Motor neuron (in vitro differentiated cells): ENCODE results near the gene TAF15. TPM values are rescaled to one million over a fixed set of nuclear protein-coding genes. Genes with fewer than 3 reads are reported as not detected.

Experiments used
- ATAC-seq, 8 experiments: fragments of 200-7000 bp; cut with Tn5 transposase; replicated peaks in 6 of 8; 2 replicates each; pipeline ENCODE4 v1.8.0; 2021; ENCODE audit warnings: mild to moderate bottlenecking in 8 of 8, moderate library complexity in 8 of 8
- H3K27ac ChIP-seq, 2 donors: fragments of 250-450 bp; sonication (Bioruptor Pico); 2 replicates each; pipeline ENCODE4 v1.9.0; 2021; ENCODE audit warnings: antibody characterized with exemption in 2 of 2, mild to moderate bottlenecking in 2 of 2, moderate library complexity in 1 of 2
- H3K4me1 ChIP-seq, 2 donors: fragments of 250-450 bp; sonication (Bioruptor Pico); replicated peaks in 1 of 2; 2 replicates each; pipeline ENCODE4 v1.6.1; 2021; ENCODE audit warnings: antibody characterized with exemption in 2 of 2, mild to moderate bottlenecking in 2 of 2, moderate library complexity in 1 of 2
- H3K4me3 ChIP-seq, 5 donors: fragments of 250-450 bp; sonication (Bioruptor Pico); 2 replicates each; pipeline ENCODE4 v1.9.0; 2021; ENCODE audit warnings: antibody characterized with exemption in 5 of 5, mild to moderate bottlenecking in 5 of 5, moderate library complexity in 4 of 5
- WGBS, 10 experiments: fragments of 450-650 bp; shearing (Covaris generic); methylation state at CpG; one replicate each; pipeline ENCODE4 v1.0.0; 2022; 5-methylcytosine and 5-hydroxymethylcytosine counted together
- in situ Hi-C, 9 experiments: fragments of 400-800 bp; cut with MboI; loops; one replicate each; pipeline ENCODE4 v1.15.0; 2021; ENCODE audit warnings: low sequenced_read_pairs in 9 of 9, low pct_unique_long_range_greater_than_20kb in 2 of 9; ENCODE audit not compliant: unreplicated experiment in 9 of 9
- total RNA-seq, 8 experiments: library from RNA; unstranded; fragments of 300-600 nt; gene quantifications; 2 replicates each; pipeline versions ENCODE4 v1.2.3 to v1.2.4, GENCODE V29; 2022

Gene TAF15
- total RNA-seq, 8 experiments from 2014 or later, result 40.6 to 190 (median 53.7) TPM

GRCh38 chr17:35809855-35810461, 674 bp downstream of the TAF15 start:
- H3K27ac ChIP-seq, result peak overlapping the region; percentile 95 to 99
- H3K4me3 ChIP-seq, result peak overlapping the region; percentile 77 to 95 (median 92)
- in situ Hi-C loops, result loop anchor here in 1 of 9 experiments (25.0 kb wide), 1 partner anchor 102 kb away; no protein-coding TSS in a partner anchor
- peaks cover 8 to 12% of the 10 kb centered on the region in 2 donors for H3K4me1 ChIP-seq
- ATAC-seq, result no peak
- WGBS, 10 experiments, result 0 to 10% (median 0%) methylated on average over 1 to 15 of the region's 24 CpGs; no CpG with 5 or more reads in 2 of the 10 experiments

- 75 to 100% (median 95%) methylated on average over 1 to 6 of the region's 6 CpGs for WGBS, 10 experiments
- Histone ChIP-seq H3K4me3 (no peak overlapping the region), H3K27ac (no peak overlapping the region), H3K4me1 (peaks cover 8 to 12% of the 10 kb centered on the region in 2 donors)
- no peak for ATAC-seq
- in situ Hi-C loops, result loop anchor here in 1 of 9 experiments (25.0 kb wide), 1 partner anchor 101 kb away; no protein-coding TSS in a partner anchor
Measured at GRCh38 chr17:35811759-35812158, 2.5 kb downstream of the TAF15 start.

- no peak overlapping the region for H3K27ac ChIP-seq
- H3K4me1 ChIP-seq, result peaks cover 11 to 12% of the 10 kb centered on the region in 2 donors
- ATAC-seq, result no peak
- H3K4me3 ChIP-seq, result no peak overlapping the region
- WGBS, 10 experiments, result 80 to 100% (median 95%) methylated on average over 1 to 5 of the region's 5 CpGs; no CpG with 5 or more reads in 1 of the 10 experiments
- in situ Hi-C loops, result loop anchor here in 1 of 9 experiments (25.0 kb wide), 1 partner anchor 100 kb away; no protein-coding TSS in a partner anchor
Measured at GRCh38 chr17:35812456-35812855, 3.2 kb downstream of the TAF15 start.

- WGBS, 10 experiments, result 71 to 100% (median 88%) methylated on average over 1 to 5 of the region's 5 CpGs; no CpG with 5 or more reads in 2 of the 10 experiments
- ATAC-seq, result no peak
- Histone ChIP-seq H3K4me3 (no peak overlapping the region), H3K27ac (no peak overlapping the region), H3K4me1 (peaks cover 0 to 3% of the 10 kb centered on the region in 2 donors)
- in situ Hi-C loops, result loop anchor here in 1 of 9 experiments (25.0 kb wide), 1 partner anchor 96 kb away; no protein-coding TSS in a partner anchor
Measured at GRCh38 chr17:35816723-35817122, 7.4 kb downstream of the TAF15 start.

- in situ Hi-C loops, result loop anchor here in 1 of 9 experiments (25.0 kb wide), 1 partner anchor 95 kb away; no protein-coding TSS in a partner anchor
- ATAC-seq, result no peak
- no peak overlapping the region for H3K27ac ChIP-seq
- WGBS, 10 experiments, result 30 to 100% (median 92%) methylated on average over 1 of the region's 1 CpG; no CpG with 5 or more reads in 1 of the 10 experiments
- peaks cover 0 to 3% of the 10 kb centered on the region in 2 donors for H3K4me1 ChIP-seq
- H3K4me3 ChIP-seq, result no peak overlapping the region
Measured at GRCh38 chr17:35817196-35817595, 7.9 kb downstream of the TAF15 start.

- ATAC-seq, result no peak
- H3K4me3 ChIP-seq, result no peak overlapping the region
- 18 to 100% (median 83%) methylated on average over 1 of the region's 1 CpG; no CpG with 5 or more reads in 2 of the 10 experiments for WGBS, 10 experiments
- no peak overlapping the region for H3K27ac ChIP-seq
- in situ Hi-C loops, result loop anchor here in 1 of 9 experiments (25.0 kb wide), 1 partner anchor 93 kb away; no protein-coding TSS in a partner anchor
- H3K4me1 ChIP-seq, result peaks cover 0 to 3% of the 10 kb centered on the region in 2 donors
Measured at GRCh38 chr17:35819455-35819854, 10.2 kb downstream of the TAF15 start.

- no peak for ATAC-seq
- no peak overlapping the region for H3K4me3 ChIP-seq
- WGBS, 10 experiments, result 83 to 100% (median 89%) methylated on average over 1 to 2 of the region's 2 CpGs; no CpG with 5 or more reads in 2 of the 10 experiments
- no peak overlapping the region for H3K27ac ChIP-seq
- in situ Hi-C loops, result loop anchor here in 1 of 9 experiments (25.0 kb wide), 1 partner anchor 91 kb away; no protein-coding TSS in a partner anchor
- peaks cover 0 to 3% of the 10 kb centered on the region in 2 donors for H3K4me1 ChIP-seq
Measured at GRCh38 chr17:35821308-35821707, 12.0 kb downstream of the TAF15 start.

- WGBS, 10 experiments, result 100% methylated on average over 1 of the region's 1 CpG; no CpG with 5 or more reads in 4 of the 10 experiments
- no peak for ATAC-seq
Measured at GRCh38 chr17:35825206-35825605, 15.9 kb downstream of the TAF15 start.

GRCh38 chr17:35841101-35841500, 31.8 kb downstream of the TAF15 start:
- 10 to 94% (median 82%) methylated on average over 2 to 3 of the region's 3 CpGs; no CpG with 5 or more reads in 2 of the 10 experiments for WGBS, 10 experiments
- in situ Hi-C loops, result loop anchor here in 1 of 9 experiments (25.0 kb wide), 1 partner anchor 96 kb away; the partner anchor contains the start of genes LYZL6 and RDM1
- peak in 1 of 8 experiments; percentile 95 for ATAC-seq
- no peak overlapping the region for H3K27ac ChIP-seq
- H3K4me1 ChIP-seq, result no peaks in the 10 kb centered on the region
- H3K4me3 ChIP-seq, result no peak overlapping the region

More at GRCh38 chr17:35825206-35825605, 15.9 kb downstream of the TAF15 start:
- Histone ChIP-seq H3K4me1 (no peaks in the 10 kb centered on the region), H3K4me3 (no peak overlapping the region), H3K27ac (no peak overlapping the region)
- in situ Hi-C loops, result loop anchor here in 1 of 9 experiments (25.0 kb wide), 1 partner anchor 112 kb away; the partner anchor contains the start of genes LYZL6 and RDM1

GRCh38 chr17:35841505-35841904, 32.2 kb downstream of the TAF15 start:
- Histone ChIP-seq H3K4me1 (no peaks in the 10 kb centered on the region), H3K4me3 (no peak overlapping the region), H3K27ac (no peak overlapping the region)
- peak in 2 of 8 experiments; percentile 35 to 58 for ATAC-seq
- WGBS, 10 experiments, result 79 to 100% (median 89%) methylated on average over 1 to 3 of the region's 4 CpGs; no CpG with 5 or more reads in 4 of the 10 experiments
- in situ Hi-C loops, result loop anchor here in 1 of 9 experiments (25.0 kb wide), 1 partner anchor 96 kb away; the partner anchor contains the start of genes LYZL6 and RDM1

GRCh38 chr17:35842239-35842638, 33.0 kb downstream of the TAF15 start:
- no peak overlapping the region for H3K27ac ChIP-seq

GRCh38 chr17:35843698-35844097, 34.4 kb downstream of the TAF15 start:
- Histone ChIP-seq H3K27ac (no peak overlapping the region), H3K4me1 (no peaks in the 10 kb centered on the region), H3K4me3 (no peak overlapping the region)
- 86 to 100% (median 100%) methylated on average over 1 to 2 of the region's 2 CpGs; no CpG with 5 or more reads in 1 of the 10 experiments for WGBS, 10 experiments
- in situ Hi-C loops, result loop anchor here in 1 of 9 experiments (25.0 kb wide), 1 partner anchor 94 kb away; the partner anchor contains the start of genes LYZL6 and RDM1
- no peak for ATAC-seq

More at GRCh38 chr17:35842239-35842638, 33.0 kb downstream of the TAF15 start:
- in situ Hi-C loops, result loop anchor here in 1 of 9 experiments (25.0 kb wide), 1 partner anchor 95 kb away; the partner anchor contains the start of genes LYZL6 and RDM1
- 89 to 100% (median 100%) methylated on average over 1 to 5 of the region's 5 CpGs; no CpG with 5 or more reads in 1 of the 10 experiments for WGBS, 10 experiments
- H3K4me1 ChIP-seq, result no peaks in the 10 kb centered on the region
- ATAC-seq, result no peak
- H3K4me3 ChIP-seq, result no peak overlapping the region
